Measurements from ENCODE around the gene ZNF581. TPM values are rescaled to one million over a fixed set of nuclear protein-coding genes. Genes with fewer than 3 reads are reported as not detected.

ZNF581 gene
- polyA plus RNA-seq, 1 of the 3 experiments (the other 2 are of a cell fraction): 24.7 TPM

DNA sequence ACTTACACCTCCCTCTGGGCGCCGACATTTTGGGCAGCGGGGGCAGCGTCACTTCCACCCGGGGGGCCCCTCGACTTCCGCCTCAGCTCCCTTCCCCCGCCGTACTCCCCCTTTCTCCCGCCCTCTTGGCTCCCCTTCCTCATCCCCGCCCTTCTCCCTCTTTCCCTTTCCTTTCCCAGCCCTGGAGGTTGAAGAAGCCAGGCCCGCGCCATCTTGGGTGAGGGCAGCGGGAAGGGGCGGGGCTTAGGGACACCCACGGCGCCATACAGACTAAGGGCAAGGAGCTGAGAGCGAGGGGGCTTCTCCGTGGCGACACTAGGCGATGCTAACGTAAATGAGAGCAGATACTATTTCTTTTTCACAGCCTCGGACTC lies 44.0 kb upstream of the ZNF581 start, which contains the start of gene FIZ1 (continued):
- TF ChIP-seq REST (IDR thresholded peaks at IDR 0.05; ENCODE audit: low read depth, low read length) (0 out of 2 replicates have a peak, but pooled peaks have one; percentile 41), USF2 (IDR thresholded peaks at IDR 0.05; ENCODE audit: borderline replicate concordance, low read depth, low read length) (no peak), RFX5 (IDR thresholded peaks at IDR 0.05; ENCODE audit: low read length) (0 out of 2 replicates have a peak, but pooled peaks have one; percentile 9), CHD2 (IDR thresholded peaks at IDR 0.05; ENCODE audit: low read length, partially characterized antibody) (peak; percentile 92), MXI1 (IDR thresholded peaks at IDR 0.05; ENCODE audit: low read depth, low read length) (peak; percentile 52; the same call in 1 of the 2 replicates)

- Histone ChIP-seq H3K4me2 (peak within 1 kb of the TSS; percentile 94), H3K36me3 (replicated peaks in 1 of 2; ENCODE audit: control insufficient read depth in 1 of 2, insufficient read depth in 2 of 2, low read length in 1 of 2) (peaks cover 14 to 20% of the 10 kb centered on the region in 2 experiments), H4K20me1 (ENCODE audit: insufficient read depth) (no peaks in the 10 kb centered on the region), H3K79me2 (ENCODE audit: insufficient read depth) (peaks cover 18% of the 10 kb centered on the region), H3K9me3 (no peaks in the 10 kb centered on the region), H2AFZ (ENCODE audit: low read depth) (peak within 1 kb of the TSS; percentile 90), H3K27me3 (ENCODE audit: insufficient read depth) (no peaks in the 10 kb centered on the region), H3K9me2 (no peaks in the 10 kb centered on the region), H3K27ac (ENCODE audit: low read depth in 2 of 2, low read length in 1 of 2) (peak within 1 kb of the TSS; percentile 98 to 99), H3F3A (replicated peaks; ENCODE audit: insufficient read depth) (peaks cover 26% of the 10 kb centered on the region), H3K9ac (peak within 1 kb of the TSS; percentile 99), H3K4me1 (ENCODE audit: control insufficient read depth in 1 of 2, insufficient read depth in 2 of 2, low read depth in 1 of 2, low read length in 1 of 2) (peaks cover 9 to 17% of the 10 kb centered on the region in 2 experiments; a peak in 3 of 4 replicates), H3K4me3 (ENCODE audit: low read depth in 2 of 2, low read length in 1 of 2) (peak within 1 kb of the TSS; percentile 67 to 91)
- ChIA-PET POLR2A (interaction anchor here (0.6 to 3.3 kb wide), 11 partner anchors 13 to 193 kb away, joined by 3 to 32 read pairs (median 4); partner anchors contain the start of genes U2AF2, UBE2S, ZNF579 and ZNF628), CTCF (interaction anchor here (0.7 to 2.3 kb wide), 8 partner anchors 12 to 459 kb away, joined by 3 to 8 read pairs (median 4); partner anchors contain the start of gene ZNF628)
- under 1% methylated on average over 22 of the region's 97 CpGs for WGBS (ENCODE audit: low lambda C conversion rate)
- peak; percentile 92 for DNase-seq
- TF ChIP-seq FOSL2 (IDR thresholded peaks at IDR 0.05; ENCODE audit: borderline replicate concordance, low read depth) (no peak), EZH2phosphoT487 (IDR thresholded peaks at IDR 0.05; ENCODE audit: borderline replicate concordance, low read depth) (no peak), POLR2AphosphoS5 (IDR thresholded peaks at IDR 0.05; ENCODE audit: low read depth, low read length) (peak; percentile 47; the same call in 1 of the 2 replicates), RXRA (IDR thresholded peaks at IDR 0.05; ENCODE audit: borderline replicate concordance, low read depth) (no peak), NFIC (IDR thresholded peaks at IDR 0.05; ENCODE audit: borderline replicate concordance) (no peak), CHD2 (IDR thresholded peaks at IDR 0.05; ENCODE audit: low read length, partially characterized antibody) (peak; percentile 73), GATA2 (CRISPR knock-in tag; IDR thresholded peaks at IDR 0.05) (no peak), RFX5 (IDR thresholded peaks at IDR 0.05; ENCODE audit: low read length) (no peak), CTCF (IDR thresholded peaks at IDR 0.05) (no peak), SMC3 (IDR thresholded peaks at IDR 0.05; ENCODE audit: low read depth, low read length) (no peak), FOXJ3 (CRISPR knock-in tag; IDR thresholded peaks at IDR 0.05) (no peak), ELF1 (IDR thresholded peaks at IDR 0.05) (peak; percentile 33; the same call in 1 of the 2 replicates), NRF1 (IDR thresholded peaks at IDR 0.05; ENCODE audit: low read depth, low read length) (peak; percentile 57), RCOR1 (IDR thresholded peaks at IDR 0.05; ENCODE audit: low read length) (no peak), FOXM1 (IDR thresholded peaks at IDR 0.05; ENCODE audit: low read depth) (no peak), EP300 (IDR thresholded peaks at IDR 0.05; ENCODE audit: borderline replicate concordance in 1 of 2, low read depth in 1 of 2, low read length in 1 of 2) (peak in 1 of 2 experiments; percentile 36; a peak in 1 of 4 replicates), RAD21 (IDR thresholded peaks at IDR 0.05; ENCODE audit: low read length) (no peak), MXI1 (IDR thresholded peaks at IDR 0.05; ENCODE audit: low read depth, low read length) (peak; percentile 66), USF2 (IDR thresholded peaks at IDR 0.05; ENCODE audit: borderline replicate concordance, low read depth, low read length) (no peak)
- TF ChIP-seq, protein P1, sequence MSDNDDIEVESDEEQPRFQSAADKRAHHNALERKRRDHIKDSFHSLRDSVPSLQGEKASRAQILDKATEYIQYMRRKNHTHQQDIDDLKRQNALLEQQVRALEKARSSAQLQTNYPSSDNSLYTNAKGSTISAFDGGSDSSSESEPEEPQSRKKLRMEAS (IDR thresholded peaks at IDR 0.05; ENCODE audit: low read depth): peak; percentile 60
Measured at GRCh38 chr19:55599842-55600661, 43.4 kb upstream of the ZNF581 start, which contains the start of gene ZNF524. Gene ZNF524 (plus strand): TSS chr19:55600288. CDS start chr19:55602113, 1,825 bp downstream.

All from SK-N-SH (cell line).